MCF 10A (cell line): ENCODE data around the gene GPRASP3. TPM values are rescaled to one million over a fixed set of nuclear protein-coding genes. Genes with fewer than 3 reads are reported as not detected.

Experiments
- BruUV-seq: library from RNA; stranded (reverse); fragments of 400-500 nt; replicated peaks from 2 replicates; lab custom pipeline; 2021; lab: Mats Ljungman, UMichigan
- CTCF ChIA-PET: fragments of 300-600 bp; sonication (Branson Sonifier 250); formaldehyde crosslinking; extraction: SDS; loops from one replicate; lab custom pipeline; 2021; ENCODE audit warnings: antibody characterized with exemption, inconsistent platforms; lab: Yijun Ruan, JAX
- POLR2A ChIA-PET: fragments of 300-600, 350-650 bp; sonication (Branson Sonifier 250); formaldehyde crosslinking; extraction: SDS; loops from one replicate; lab custom pipeline; 2020; ENCODE audit warnings: antibody characterized with exemption, inconsistent platforms; lab: Yijun Ruan, JAX
- DNase-seq: peaks from one replicate; pipeline ENCODE4 v3.0.0-alpha.2; 2018; ENCODE audit not compliant: unreplicated experiment
- H3K27ac Mint-ChIP-seq: one replicate; pipeline ENCODE4 v1.8.0; 2022; ENCODE audit warnings: mild to moderate bottlenecking, low read depth, mixed read lengths; ENCODE audit not compliant: unreplicated experiment
- H3K27me3 Mint-ChIP-seq: one replicate; pipeline ENCODE4 v1.8.0; 2022; ENCODE audit warnings: mixed read lengths; ENCODE audit not compliant: insufficient read depth, unreplicated experiment
- H3K36me3 Mint-ChIP-seq: one replicate; pipeline ENCODE4 v1.8.0; 2022; ENCODE audit warnings: mild to moderate bottlenecking, moderate library complexity, mixed read lengths; ENCODE audit not compliant: insufficient read depth, unreplicated experiment
- H3K4me1 Mint-ChIP-seq: one replicate; pipeline ENCODE4 v1.8.0; 2022; ENCODE audit warnings: mixed read lengths; ENCODE audit not compliant: insufficient read depth, unreplicated experiment
- H3K4me3 Mint-ChIP-seq: one replicate; pipeline ENCODE4 v1.8.0; 2022; ENCODE audit warnings: mild to moderate bottlenecking, moderate library complexity, mixed read lengths; ENCODE audit not compliant: unreplicated experiment
- H3K9me3 Mint-ChIP-seq: one replicate; pipeline ENCODE4 v1.8.0; 2022; ENCODE audit warnings: mixed read lengths; ENCODE audit not compliant: unreplicated experiment
- CTCF ChIP-seq: fragments of 200-600 bp; IDR thresholded peaks from one replicate; pipeline ENCODE4 v1.8.0; 2022; ENCODE audit warnings: antibody characterized with exemption, mild to moderate bottlenecking; ENCODE audit not compliant: unreplicated experiment
- intact Hi-C: fragments of 100-400 bp; cut with micrococcal nuclease; formaldehyde crosslinking; loops from 2 replicates; pipeline ENCODE4 v1.14.1; 2022
- total RNA-seq: library from RNA; stranded (reverse); gene quantifications from 2 replicates; pipeline ENCODE4 v1.2.3, GENCODE V29; 2022

Gene GPRASP3
- total RNA-seq, 1 experiment from 2014 or later: 1.6 TPM

- DNase-seq: peak; percentile 47
Observed at GRCh38 chrX:102765217-102765616, 44.7 kb downstream of the GPRASP3 start.

GRCh38 chrX:102765809-102766208 is 45.3 kb downstream of the GPRASP3 start:
- Mint-ChIP-seq H3K4me3 (no peak overlapping the region), H3K4me1 (peaks cover 5% of the 10 kb centered on the region), H3K9me3 (no peaks in the 10 kb centered on the region), H3K27ac (no peak overlapping the region), H3K36me3 (no peaks in the 10 kb centered on the region), H3K27me3 (no peaks in the 10 kb centered on the region)
- POLR2A ChIA-PET: no interaction called here
- no TSS peak for BruUV-seq
- CTCF ChIA-PET: interaction anchor here (0.6 kb wide), 1 partner anchor 131 kb away, joined by 3 read pairs; no protein-coding TSS in a partner anchor
- peak; percentile 41 for DNase-seq
- intact Hi-C loops: loop anchor here (5.0 kb wide), 1 partner anchor 169 kb away; the partner anchor contains the start of gene ARMCX5
- no peak for TF ChIP-seq CTCF

More at GRCh38 chrX:102765217-102765616, 44.7 kb downstream of the GPRASP3 start:
- ChIA-PET POLR2A (no interaction called here), CTCF (no interaction called here)
- no peaks in the 10 kb centered on the region for H3K27me3 Mint-ChIP-seq
- no peak for TF ChIP-seq CTCF
- no peak overlapping the region for H3K27ac Mint-ChIP-seq
- H3K36me3 Mint-ChIP-seq: no peaks in the 10 kb centered on the region
- H3K4me3 Mint-ChIP-seq: no peak overlapping the region
- no peaks in the 10 kb centered on the region for H3K9me3 Mint-ChIP-seq
- no TSS peak for BruUV-seq
- intact Hi-C loops: loop anchor here (5.0 kb wide), 1 partner anchor 168 kb away; the partner anchor contains the start of gene ARMCX5
- H3K4me1 Mint-ChIP-seq: peaks cover 5% of the 10 kb centered on the region

GRCh38 chrX:102767287-102767686 is 46.7 kb downstream of the GPRASP3 start:
- ChIA-PET POLR2A (interaction anchor here (1.0 kb wide), 1 partner anchor 46 kb away, joined by 3 read pairs; no protein-coding TSS in a partner anchor), CTCF (no interaction called here)
- peaks cover 5% of the 10 kb centered on the region for H3K4me1 Mint-ChIP-seq
- H3K27me3 Mint-ChIP-seq: no peaks in the 10 kb centered on the region
- no peaks in the 10 kb centered on the region for H3K9me3 Mint-ChIP-seq
- H3K4me3 Mint-ChIP-seq: no peak overlapping the region
- H3K36me3 Mint-ChIP-seq: no peaks in the 10 kb centered on the region
- TF ChIP-seq CTCF: no peak
- no peak for DNase-seq
- no peak overlapping the region for H3K27ac Mint-ChIP-seq
- intact Hi-C loops: loop anchor here (5.0 kb wide), 1 partner anchor 170 kb away; the partner anchor contains the start of gene ARMCX5
- BruUV-seq: no TSS peak

- DNase-seq: peak; percentile 81
- TSS peak; percentile 57 for BruUV-seq
- H3K4me3 Mint-ChIP-seq: peak overlapping the region; percentile 84
- H3K27ac Mint-ChIP-seq: peak overlapping the region; percentile 98
- H3K36me3 Mint-ChIP-seq: no peaks in the 10 kb centered on the region
- CTCF ChIA-PET: interaction anchor here (0.8 kb wide), 1 partner anchor 94 kb away, joined by 3 read pairs; no protein-coding TSS in a partner anchor
- TF ChIP-seq CTCF: no peak
- no peaks in the 10 kb centered on the region for H3K9me3 Mint-ChIP-seq
- H3K4me1 Mint-ChIP-seq: peaks cover 5% of the 10 kb centered on the region
- intact Hi-C loops: loop anchor here (5.0 kb wide), 1 partner anchor 172 kb away; the partner anchor contains the start of gene ARMCX5
- no peaks in the 10 kb centered on the region for H3K27me3 Mint-ChIP-seq
- POLR2A ChIA-PET: interaction anchor here (1.2 to 1.4 kb wide), 2 partner anchors 49 to 170 kb away, joined by 3 to 6 read pairs; partner anchors contain the start of genes ARMCX5 and GPRASP3
Observed at GRCh38 chrX:102768987-102769761, 48.6 kb downstream of the GPRASP3 start.
